Gastroesophageal sphincter (tissue), 3 donors: ENCODE data around the gene MCC.

Experiments
- POLR2AphosphoS5 ChIP-seq: sonication (generic); formaldehyde crosslinking; IDR thresholded peaks from one replicate; pipeline ENCODE4 v1.6.1; 2017; ENCODE audit warnings: antibody characterized with exemption
- TF ChIP-seq, protein P1 (sequence below), 4 experiments: fragments of 200-600 bp in 2 of 4; fragments of 450-650 bp in 2 of 4; sonication (generic) in 1 of 4; IDR thresholded peaks; one replicate each; pipeline ENCODE4 v1.5.1; 2017 to 2019; ENCODE audit warnings: antibody characterized with exemption in 4 of 4, mild to moderate bottlenecking in 2 of 4, moderate library complexity in 2 of 4

DNA sequence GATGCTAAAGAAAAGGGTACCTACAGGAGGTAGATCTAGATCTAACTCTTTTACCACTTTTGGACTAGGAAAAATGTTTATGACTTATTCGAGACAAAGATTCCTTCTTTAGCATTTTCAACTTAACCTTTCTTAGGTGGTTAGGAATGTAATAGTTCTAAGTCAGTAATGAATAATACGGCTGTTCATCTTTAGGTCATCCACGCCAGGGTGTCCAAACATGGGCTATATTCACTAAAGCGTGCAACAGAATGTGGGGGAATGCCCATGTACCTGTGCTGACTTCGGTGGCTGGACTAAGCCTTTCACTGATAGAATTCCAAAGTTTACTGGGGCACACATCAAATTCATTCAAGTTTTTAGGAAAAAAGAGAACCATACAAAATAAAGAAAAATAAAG is 218.2 kb downstream of the MCC start:
- TF ChIP-seq, protein P1, sequence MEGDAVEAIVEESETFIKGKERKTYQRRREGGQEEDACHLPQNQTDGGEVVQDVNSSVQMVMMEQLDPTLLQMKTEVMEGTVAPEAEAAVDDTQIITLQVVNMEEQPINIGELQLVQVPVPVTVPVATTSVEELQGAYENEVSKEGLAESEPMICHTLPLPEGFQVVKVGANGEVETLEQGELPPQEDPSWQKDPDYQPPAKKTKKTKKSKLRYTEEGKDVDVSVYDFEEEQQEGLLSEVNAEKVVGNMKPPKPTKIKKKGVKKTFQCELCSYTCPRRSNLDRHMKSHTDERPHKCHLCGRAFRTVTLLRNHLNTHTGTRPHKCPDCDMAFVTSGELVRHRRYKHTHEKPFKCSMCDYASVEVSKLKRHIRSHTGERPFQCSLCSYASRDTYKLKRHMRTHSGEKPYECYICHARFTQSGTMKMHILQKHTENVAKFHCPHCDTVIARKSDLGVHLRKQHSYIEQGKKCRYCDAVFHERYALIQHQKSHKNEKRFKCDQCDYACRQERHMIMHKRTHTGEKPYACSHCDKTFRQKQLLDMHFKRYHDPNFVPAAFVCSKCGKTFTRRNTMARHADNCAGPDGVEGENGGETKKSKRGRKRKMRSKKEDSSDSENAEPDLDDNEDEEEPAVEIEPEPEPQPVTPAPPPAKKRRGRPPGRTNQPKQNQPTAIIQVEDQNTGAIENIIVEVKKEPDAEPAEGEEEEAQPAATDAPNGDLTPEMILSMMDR (IDR thresholded peaks at IDR 0.05), result no peak
- TF ChIP-seq POLR2AphosphoS5, result no peak
